GM18861 (cell line): Measurements from ENCODE around the gene ATRN.

Experiments
- ATAC-seq: cut with Tn5 transposase; IDR thresholded peaks from one replicate; pipeline ENCODE4 v1.9.1; 2021; ENCODE audit not compliant: unreplicated experiment

The ATRN gene

GRCh38 chr20:3616250-3616649, 145.4 kb downstream of the ATRN start:
- ATAC-seq, result no peak

GRCh38 chr20:3621111-3621510, 150.3 kb downstream of the ATRN start:
- ATAC-seq, result no peak

- no peak for ATAC-seq
Measured at GRCh38 chr20:3622406-3622805, 151.6 kb downstream of the ATRN start.

- no peak for ATAC-seq
Measured at GRCh38 chr20:3627476-3627875, 156.7 kb downstream of the ATRN start.

GRCh38 chr20:3628502-3629314, 157.9 kb downstream of the ATRN start:
- ATAC-seq, result no peak

- no peak for ATAC-seq
Measured at GRCh38 chr20:3629893-3630292, 159.1 kb downstream of the ATRN start.

GRCh38 chr20:3630429-3630828, 159.6 kb downstream of the ATRN start:
- ATAC-seq, result no peak

- no peak for ATAC-seq
Measured at GRCh38 chr20:3631534-3631933, 160.7 kb downstream of the ATRN start.

GRCh38 chr20:3632311-3633004, 161.6 kb downstream of the ATRN start:
- ATAC-seq, result no peak

GRCh38 chr20:3633913-3634478, 163.2 kb downstream of the ATRN start:
- no peak for ATAC-seq

- no peak for ATAC-seq
Measured at GRCh38 chr20:3635346-3635745, 164.5 kb downstream of the ATRN start.

- ATAC-seq, result no peak
Measured at GRCh38 chr20:3640259-3640658, 169.4 kb downstream of the ATRN start.

GRCh38 chr20:3645309-3646066, 174.7 kb downstream of the ATRN start:
- ATAC-seq, result no peak

- ATAC-seq, result no peak
Measured at GRCh38 chr20:3646067-3646440, 175.2 kb downstream of the ATRN start.

GRCh38 chr20:3646651-3647050, 175.8 kb downstream of the ATRN start:
- ATAC-seq, result no peak

GRCh38 chr20:3647473-3647872, 176.7 kb downstream of the ATRN start:
- ATAC-seq, result no peak

GRCh38 chr20:3648951-3649350, 178.1 kb downstream of the ATRN start:
- no peak for ATAC-seq

GRCh38 chr20:3651204-3651962, 180.6 kb downstream of the ATRN start:
- no peak for ATAC-seq

GRCh38 chr20:3652221-3652620, 181.4 kb downstream of the ATRN start:
- no peak for ATAC-seq

GRCh38 chr20:3652676-3653596, 182.1 kb downstream of the ATRN start:
- ATAC-seq, result no peak
